HG03457 (cell line): ENCODE measurements around the gene GOLGA2.

ENCODE experiments used
- ATAC-seq: cut with Tn5 transposase; IDR thresholded peaks from one replicate; pipeline ENCODE4 v1.9.1; 2021; ENCODE audit warnings: moderate number of reproducible peaks; ENCODE audit not compliant: unreplicated experiment

The GOLGA2 gene

GRCh38 chr9:128275198-128276007 lies at the start of gene GOLGA2:
Gene GOLGA2, minus strand, starts transcription at chr9:128276007. Its CDS starts 31 bp downstream, at chr9:128275976.
- ATAC-seq: peak; percentile 32

DNA sequence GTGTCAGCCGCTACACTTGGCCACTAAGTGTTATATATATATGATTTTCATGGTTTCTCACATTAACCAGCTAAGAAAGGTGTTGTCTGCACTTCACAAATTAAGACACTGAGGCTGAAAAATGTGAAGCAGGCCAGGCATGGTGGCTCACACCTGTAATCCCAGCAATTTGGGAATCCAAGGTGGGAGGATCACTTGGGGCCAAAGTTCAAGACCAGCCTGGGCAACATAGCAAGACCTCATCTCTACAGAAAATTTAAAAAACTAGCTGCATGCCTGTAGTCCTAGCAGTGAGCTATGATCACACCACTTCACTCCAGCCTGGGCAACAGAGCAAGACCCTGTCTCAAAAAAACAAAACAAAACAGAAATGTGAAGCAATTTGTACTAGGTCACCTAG lies 48.6 kb upstream of the GOLGA2 start:
- no peak for ATAC-seq

- no peak for ATAC-seq
Observed at GRCh38 chr9:128323791-128324190, 48.0 kb upstream of the GOLGA2 start.

DNA sequence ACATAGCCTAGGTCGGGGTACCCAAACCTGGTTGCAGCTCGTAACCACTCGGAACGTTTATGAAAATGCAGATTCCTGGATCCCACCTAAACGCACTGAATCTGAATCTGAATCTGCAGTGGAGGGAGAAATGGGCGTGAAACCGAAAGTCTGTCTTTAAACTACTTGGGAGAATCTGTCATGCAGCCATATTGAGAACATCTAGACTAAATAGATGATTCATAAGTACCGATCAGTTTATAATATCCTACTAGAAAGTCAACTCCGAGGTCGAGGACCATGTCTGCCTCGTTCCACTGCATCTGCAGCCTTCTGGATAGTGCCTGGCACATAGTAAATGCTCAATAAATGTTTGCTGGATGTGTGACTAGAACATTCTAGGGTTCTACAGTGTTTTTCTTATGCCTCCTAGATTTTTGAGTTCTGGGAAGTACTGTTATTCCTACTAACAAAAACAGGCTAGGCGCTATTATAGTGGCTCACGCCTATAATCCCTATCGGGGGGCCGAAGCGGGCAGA lies 47.5 kb upstream of the GOLGA2 start:
- no peak for ATAC-seq

DNA sequence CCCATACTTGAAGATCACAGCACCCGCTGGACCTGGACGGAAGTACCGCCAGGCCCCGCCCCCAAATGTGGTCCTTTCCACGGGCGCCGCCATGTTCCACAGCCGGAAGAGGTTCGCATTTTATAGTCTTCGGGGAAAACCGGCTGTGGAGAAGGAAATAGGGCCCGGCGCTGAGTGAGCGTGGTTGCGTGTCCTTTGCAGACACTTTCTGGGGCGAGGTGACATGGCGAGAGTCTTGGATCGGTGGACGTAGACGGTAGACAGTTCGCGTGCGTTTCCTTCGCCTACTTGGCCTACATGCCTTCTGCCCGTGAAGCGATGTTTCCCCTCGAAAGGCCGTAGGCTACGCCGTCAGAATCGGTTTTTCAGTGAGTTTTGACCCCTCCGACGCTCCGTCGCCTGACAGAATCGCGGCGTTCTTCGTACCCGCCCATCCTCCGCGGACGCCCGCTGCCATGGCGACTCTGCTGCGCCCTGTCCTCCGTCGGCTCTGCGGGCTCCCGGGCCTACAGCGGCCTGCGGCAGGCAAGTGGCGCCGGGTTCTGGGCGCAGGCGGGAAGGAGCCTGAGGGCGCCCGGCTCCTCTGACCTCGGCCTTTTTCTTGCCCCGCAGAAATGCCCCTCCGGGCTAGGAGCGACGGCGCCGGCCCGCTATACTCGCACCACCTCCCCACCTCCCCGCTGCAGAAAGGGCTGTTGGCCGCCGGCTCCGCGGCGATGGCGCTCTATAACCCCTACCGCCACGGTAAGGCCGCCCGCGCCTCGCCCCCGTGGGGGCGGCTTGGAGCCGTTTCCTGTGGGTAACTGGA lies 46.8 kb upstream of the GOLGA2 start, which contains the start of the genes COQ4 and TRUB2:
COQ4 (plus strand) TSS at position 436 of the 808 bp plus-strand sequence; CDS start at position 456, 20 bp downstream.
TRUB2 (minus strand) TSS at position 44 of the 808 bp plus-strand sequence; CDS start at position 5, 39 bp downstream.
- peak; percentile 60 for ATAC-seq

DNA sequence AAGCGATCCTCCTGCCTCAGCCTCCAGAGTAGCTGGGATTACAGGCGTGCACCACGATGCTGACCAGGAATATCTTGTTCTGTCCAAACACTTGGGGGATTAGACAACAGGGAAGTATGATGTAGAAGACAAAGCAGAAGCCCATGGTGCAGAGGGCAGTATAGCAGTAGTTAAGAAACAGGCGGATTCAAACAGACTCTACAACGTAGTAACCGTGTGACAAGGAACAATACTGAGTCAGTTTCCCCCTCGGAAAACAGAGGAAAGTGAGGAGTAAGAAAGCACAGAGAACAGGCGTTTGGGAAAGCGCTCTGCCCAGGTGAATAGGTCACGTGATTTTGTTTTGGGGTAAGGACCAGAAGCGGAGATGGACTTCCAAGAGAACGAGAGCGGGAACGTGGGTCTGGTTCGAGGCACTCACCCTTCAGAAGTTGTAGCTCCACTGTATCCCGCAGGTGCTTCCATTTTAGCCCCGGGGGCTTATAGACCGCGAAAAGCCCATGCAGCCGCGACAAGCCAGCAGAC lies 46.1 kb upstream of the GOLGA2 start:
- no peak for ATAC-seq

DNA sequence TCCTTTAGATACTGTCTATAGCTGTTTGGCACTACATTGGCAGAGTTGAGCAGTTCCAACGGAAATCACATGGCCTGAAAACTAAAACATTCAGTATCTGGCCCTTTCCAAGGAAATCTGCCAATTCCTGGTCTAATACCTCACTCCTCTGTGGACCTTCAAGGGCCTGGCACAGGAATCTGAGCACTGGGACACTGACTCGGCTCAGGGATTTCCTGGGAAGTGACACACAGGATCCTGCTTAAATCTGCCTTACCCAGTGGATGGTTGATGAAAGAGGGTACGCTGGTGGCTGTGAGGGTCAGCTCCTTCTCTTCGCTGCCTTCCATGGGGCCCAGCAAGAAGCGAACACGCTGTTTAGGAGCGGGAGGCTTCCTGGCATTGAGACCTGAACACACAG lies 45.5 kb upstream of the GOLGA2 start:
- no peak for ATAC-seq

DNA sequence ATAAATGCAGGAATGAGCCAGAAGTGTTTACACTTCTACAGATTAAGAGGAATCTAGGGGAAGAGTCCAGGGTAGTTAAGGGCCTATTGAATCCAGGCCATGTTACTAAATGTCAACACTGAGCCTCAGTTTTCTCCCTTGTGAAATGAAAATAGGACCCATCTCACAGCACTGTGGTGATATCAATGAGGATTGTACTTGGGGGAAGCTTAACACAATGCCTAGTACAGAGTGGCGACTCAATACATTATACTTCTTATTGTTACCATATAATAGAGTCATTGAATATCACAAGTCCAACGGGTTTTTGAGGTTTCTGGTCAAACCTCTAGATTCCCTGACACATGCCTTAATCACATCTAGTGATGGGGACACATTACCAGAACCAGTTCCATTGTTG lies 41.8 kb upstream of the GOLGA2 start:
- ATAC-seq: no peak

GRCh38 chr9:128316421-128316820 lies 40.6 kb upstream of the GOLGA2 start:
- ATAC-seq: no peak

- no peak for ATAC-seq
Observed at GRCh38 chr9:128314697-128315096, 38.9 kb upstream of the GOLGA2 start.

- ATAC-seq: no peak
Observed at GRCh38 chr9:128310461-128310860, 34.7 kb upstream of the GOLGA2 start.

DNA sequence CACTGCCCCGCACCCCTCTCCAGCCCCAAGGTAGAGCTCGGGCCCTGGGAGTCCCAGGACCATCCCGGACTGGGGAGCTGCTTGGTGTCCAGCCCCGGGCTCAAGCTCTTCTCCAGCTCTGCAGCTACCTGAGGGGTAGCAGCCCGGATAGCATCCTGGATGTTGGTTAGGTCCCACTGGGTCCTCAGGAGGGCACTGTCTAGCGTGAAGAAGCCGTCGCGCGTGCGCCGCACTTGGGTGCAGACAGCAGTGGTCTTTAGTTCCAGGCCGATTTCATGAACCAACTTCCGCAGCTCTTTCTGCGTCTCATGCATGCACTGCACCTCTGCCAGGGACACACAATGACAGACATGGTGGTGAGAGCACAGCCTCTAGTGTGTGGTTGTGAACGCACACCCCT lies 33.7 kb upstream of the GOLGA2 start:
- ATAC-seq: no peak

- no peak for ATAC-seq
Observed at GRCh38 chr9:128304971-128305288, 29.1 kb upstream of the GOLGA2 start.

DNA sequence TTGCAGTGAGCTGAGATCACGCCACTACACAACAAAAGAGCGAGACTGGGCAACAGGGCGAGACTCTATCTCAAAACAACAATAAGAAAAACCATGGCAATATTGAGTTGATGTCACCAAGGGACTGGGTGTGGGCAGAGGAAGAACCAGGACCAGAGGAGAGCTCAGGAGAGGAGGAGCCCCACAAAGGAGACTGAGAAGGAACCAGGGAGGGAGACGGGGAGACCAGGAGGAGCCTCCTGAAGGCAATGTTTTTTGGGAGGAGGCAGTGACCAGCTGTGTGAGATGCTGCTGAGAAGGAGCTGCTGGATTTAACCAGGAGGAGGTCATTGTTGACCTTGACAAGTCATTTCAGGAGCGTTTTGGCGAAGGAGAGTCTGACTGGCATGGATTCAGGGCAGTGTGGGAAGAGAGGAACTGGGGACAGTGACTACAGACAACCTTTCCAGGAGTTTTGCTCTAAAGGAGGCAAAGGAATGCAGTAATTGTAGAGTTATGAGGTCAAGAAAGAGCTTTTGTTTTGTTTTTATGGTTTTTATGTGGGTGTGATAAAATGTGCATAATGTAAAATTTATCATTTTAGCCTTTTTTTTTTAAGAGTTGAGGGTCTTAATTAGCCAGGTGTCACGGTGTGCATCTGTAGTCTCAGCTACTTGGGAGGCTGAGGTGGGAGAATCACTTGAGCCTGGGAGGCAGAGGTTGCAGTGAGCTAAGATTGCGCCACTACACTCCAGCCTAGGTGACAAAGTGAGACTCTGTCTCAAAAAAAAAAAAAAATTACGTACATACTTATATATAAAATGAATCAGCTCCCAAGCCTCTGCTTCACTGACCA lies 28.5 kb upstream of the GOLGA2 start:
- ATAC-seq: no peak

DNA sequence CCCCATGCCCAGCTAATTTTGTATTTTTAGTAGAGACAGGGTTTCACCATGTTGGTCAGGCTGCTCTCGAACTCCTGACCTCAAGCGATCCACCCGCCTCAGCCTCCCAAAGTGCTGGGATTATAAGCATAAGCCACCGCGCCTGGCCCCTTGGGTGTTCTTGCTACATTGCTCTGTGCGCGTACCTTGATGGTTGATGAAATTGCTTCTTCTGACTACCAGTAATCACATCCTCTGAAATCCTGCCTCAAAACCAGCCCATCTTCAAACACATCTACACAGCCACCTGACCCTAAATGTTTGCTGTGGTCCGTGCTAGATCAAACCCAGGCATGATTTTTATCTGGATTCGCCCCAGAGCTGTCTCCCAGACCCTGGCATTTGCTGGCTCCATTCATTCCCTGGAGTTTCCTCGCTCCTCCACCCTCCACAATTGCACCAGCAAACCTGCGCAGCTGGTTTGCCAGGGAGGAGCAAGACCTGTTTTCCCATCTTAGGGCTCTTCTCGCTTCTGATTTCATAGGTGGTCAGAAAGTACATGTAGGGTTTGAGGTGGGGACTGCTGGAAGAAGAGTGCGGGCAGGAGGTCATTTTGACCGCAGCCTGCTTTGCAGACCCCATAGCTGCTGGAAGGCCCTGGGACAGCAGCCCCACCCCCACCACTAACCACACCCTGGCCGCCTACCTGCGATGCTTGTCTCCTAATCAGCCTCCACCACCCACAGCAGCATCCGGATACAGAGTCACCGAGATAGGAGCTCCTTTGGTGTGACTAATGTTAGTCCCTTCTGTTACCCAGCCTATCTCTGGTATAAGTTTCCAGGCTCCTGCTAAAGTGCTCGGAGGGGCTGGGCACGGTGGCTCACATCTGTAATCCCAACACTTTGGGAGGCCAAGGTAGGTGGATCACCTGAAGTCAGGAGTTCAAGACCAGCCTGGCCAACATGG lies 23.0 kb upstream of the GOLGA2 start:
- no peak for ATAC-seq

DNA sequence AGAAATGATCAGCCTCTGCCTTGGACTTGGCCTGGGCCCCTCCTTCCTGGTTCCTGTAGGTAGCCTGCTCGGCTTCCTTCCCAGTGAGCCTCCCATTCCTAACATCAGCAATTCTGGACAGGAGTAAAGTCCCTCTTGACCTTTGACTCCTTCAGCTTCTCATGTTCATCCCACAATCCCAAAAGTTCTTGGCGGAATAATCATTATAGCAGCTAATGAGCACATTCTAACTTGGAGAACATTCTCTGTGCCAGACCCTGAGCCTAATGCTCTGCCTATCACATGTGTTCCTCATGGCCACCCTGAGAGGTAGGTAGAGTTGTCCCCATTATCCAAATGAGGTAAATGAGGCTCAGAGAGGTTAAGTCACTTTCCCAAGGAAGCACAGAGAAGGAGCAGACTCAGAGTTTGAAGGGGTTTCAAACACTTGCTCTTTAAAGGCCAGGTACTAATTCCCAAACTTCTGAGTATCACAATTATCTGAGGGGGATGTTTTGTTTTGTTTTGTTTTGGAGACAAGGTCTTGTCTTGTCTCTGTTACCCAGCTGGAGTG lies 21.5 kb upstream of the GOLGA2 start:
- no peak for ATAC-seq

GRCh38 chr9:128296340-128297220 lies 20.8 kb upstream of the GOLGA2 start:
- no peak for ATAC-seq

GRCh38 chr9:128294142-128294541 lies 18.3 kb upstream of the GOLGA2 start:
- ATAC-seq: no peak
